Prostate gland (tissue), 2 donors: ENCODE data around the gene ZNF710.

Experiments used
- POLR2A ChIP-seq: fragments of 450-650 bp; IDR thresholded peaks from one replicate; pipeline ENCODE4 v1.6.1; 2016; ENCODE audit warnings: antibody characterized with exemption, mild to moderate bottlenecking
- TF ChIP-seq, protein P1 (sequence below), 4 experiments: fragments of 200-600 bp in 2 of 4; fragments of 450-650 bp in 2 of 4; sonication (generic) in 2 of 4; IDR thresholded peaks; 1 replicate in 3 of 4; 2 replicates in 1 of 4; pipeline ENCODE4 v1.5.1; 2016 to 2019; ENCODE audit warnings: antibody characterized with exemption in 4 of 4, mild to moderate bottlenecking in 2 of 4, moderate library complexity in 2 of 4

DNA sequence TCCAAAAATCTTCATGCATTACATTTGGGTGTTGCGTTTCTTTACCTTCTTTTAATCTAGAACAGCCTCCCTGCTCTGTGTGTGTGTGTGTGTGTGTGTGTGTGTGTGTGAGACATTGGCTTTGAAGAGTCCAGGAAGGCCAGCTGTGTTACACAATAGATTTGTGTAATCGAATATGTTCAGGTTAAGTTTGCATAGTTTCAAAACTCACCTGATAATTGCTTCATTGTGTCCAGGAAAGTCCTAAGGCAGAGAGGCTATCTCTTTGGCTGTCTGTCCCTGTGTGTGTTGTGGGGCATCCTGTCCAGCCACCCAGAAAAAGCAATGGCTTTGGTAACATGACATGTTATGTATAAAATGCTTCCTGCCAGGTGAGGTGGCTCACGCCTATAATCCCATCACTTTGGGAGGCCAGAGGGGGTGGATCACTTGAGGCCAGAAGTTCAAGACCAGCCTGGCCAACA, 37.5 kb downstream of the ZNF710 start:
- TF ChIP-seq, protein P1, sequence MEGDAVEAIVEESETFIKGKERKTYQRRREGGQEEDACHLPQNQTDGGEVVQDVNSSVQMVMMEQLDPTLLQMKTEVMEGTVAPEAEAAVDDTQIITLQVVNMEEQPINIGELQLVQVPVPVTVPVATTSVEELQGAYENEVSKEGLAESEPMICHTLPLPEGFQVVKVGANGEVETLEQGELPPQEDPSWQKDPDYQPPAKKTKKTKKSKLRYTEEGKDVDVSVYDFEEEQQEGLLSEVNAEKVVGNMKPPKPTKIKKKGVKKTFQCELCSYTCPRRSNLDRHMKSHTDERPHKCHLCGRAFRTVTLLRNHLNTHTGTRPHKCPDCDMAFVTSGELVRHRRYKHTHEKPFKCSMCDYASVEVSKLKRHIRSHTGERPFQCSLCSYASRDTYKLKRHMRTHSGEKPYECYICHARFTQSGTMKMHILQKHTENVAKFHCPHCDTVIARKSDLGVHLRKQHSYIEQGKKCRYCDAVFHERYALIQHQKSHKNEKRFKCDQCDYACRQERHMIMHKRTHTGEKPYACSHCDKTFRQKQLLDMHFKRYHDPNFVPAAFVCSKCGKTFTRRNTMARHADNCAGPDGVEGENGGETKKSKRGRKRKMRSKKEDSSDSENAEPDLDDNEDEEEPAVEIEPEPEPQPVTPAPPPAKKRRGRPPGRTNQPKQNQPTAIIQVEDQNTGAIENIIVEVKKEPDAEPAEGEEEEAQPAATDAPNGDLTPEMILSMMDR (IDR thresholded peaks at IDR 0.05): no peak
- TF ChIP-seq POLR2A: no peak
